ENCODE data around the gene USP12. TPM values are rescaled to one million over a fixed set of nuclear protein-coding genes. Genes with fewer than 3 reads are reported as not detected.

Gene USP12
- total and polyA plus RNA-seq, 2 experiments from 2014 or later = 18.4 to 39.3 TPM

DNA sequence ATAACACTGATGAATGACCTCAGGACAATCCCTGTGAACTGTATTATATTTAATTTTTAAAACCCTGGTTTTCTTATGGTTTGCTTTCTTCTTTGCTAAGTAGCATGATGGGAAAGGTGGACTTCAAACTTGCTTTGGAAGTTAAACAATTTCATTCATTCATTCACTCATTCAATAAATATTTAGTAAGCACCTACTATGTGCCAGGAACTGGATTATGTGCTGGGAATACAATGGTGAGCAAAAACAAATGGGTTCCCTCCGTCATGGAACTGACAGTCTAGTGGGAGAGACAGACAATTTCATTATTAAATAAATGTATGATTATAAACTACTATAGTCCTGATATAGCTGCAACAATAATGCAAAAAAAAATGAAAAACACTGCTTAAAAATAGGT lies 70.3 kb downstream of the USP12 start (continued):
- TF ChIP-seq, protein P1, sequence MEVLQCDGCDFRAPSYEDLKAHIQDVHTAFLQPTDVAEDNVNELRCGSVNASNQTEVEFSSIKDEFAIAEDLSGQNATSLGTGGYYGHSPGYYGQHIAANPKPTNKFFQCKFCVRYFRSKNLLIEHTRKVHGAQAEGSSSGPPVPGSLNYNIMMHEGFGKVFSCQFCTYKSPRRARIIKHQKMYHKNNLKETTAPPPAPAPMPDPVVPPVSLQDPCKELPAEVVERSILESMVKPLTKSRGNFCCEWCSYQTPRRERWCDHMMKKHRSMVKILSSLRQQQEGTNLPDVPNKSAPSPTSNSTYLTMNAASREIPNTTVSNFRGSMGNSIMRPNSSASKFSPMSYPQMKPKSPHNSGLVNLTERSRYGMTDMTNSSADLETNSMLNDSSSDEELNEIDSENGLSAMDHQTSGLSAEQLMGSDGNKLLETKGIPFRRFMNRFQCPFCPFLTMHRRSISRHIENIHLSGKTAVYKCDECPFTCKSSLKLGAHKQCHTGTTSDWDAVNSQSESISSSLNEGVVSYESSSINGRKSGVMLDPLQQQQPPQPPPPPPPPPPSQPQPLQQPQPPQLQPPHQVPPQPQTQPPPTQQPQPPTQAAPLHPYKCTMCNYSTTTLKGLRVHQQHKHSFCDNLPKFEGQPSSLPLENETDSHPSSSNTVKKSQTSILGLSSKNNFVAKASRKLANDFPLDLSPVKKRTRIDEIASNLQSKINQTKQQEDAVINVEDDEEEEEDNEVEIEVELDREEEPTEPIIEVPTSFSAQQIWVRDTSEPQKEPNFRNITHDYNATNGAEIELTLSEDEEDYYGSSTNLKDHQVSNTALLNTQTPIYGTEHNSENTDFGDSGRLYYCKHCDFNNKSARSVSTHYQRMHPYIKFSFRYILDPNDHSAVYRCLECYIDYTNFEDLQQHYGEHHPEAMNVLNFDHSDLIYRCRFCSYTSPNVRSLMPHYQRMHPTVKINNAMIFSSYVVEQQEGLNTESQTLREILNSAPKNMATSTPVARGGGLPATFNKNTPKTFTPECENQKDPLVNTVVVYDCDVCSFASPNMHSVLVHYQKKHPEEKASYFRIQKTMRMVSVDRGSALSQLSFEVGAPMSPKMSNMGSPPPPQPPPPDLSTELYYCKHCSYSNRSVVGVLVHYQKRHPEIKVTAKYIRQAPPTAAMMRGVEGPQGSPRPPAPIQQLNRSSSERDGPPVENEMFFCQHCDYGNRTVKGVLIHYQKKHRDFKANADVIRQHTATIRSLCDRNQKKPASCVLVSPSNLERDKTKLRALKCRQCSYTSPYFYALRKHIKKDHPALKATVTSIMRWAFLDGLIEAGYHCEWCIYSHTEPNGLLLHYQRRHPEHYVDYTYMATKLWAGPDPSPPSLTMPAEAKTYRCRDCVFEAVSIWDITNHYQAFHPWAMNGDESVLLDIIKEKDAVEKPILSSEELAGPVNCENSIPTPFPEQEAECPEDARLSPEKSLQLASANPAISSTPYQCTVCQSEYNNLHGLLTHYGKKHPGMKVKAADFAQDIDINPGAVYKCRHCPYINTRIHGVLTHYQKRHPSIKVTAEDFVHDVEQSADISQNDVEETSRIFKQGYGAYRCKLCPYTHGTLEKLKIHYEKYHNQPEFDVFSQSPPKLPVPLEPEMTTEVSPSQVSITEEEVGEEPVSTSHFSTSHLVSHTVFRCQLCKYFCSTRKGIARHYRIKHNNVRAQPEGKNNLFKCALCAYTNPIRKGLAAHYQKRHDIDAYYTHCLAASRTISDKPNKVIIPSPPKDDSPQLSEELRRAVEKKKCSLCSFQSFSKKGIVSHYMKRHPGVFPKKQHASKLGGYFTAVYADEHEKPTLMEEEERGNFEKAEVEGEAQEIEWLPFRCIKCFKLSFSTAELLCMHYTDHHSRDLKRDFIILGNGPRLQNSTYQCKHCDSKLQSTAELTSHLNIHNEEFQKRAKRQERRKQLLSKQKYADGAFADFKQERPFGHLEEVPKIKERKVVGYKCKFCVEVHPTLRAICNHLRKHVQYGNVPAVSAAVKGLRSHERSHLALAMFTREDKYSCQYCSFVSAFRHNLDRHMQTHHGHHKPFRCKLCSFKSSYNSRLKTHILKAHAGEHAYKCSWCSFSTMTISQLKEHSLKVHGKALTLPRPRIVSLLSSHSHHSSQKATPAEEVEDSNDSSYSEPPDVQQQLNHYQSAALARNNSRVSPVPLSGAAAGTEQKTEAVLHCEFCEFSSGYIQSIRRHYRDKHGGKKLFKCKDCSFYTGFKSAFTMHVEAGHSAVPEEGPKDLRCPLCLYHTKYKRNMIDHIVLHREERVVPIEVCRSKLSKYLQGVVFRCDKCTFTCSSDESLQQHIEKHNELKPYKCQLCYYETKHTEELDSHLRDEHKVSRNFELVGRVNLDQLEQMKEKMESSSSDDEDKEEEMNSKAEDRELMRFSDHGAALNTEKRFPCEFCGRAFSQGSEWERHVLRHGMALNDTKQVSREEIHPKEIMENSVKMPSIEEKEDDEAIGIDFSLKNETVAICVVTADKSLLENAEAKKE (CRISPR knock-in tag; IDR thresholded peaks at IDR 0.05) = no peak
- TF ChIP-seq REST (IDR thresholded peaks at IDR 0.05; ENCODE audit: unreplicated experiment) (no peak), EZH2 (IDR thresholded peaks at IDR 0.05; ENCODE audit: low read depth, unreplicated experiment) (no peak), STAT1 (IDR thresholded peaks at IDR 0.05; ENCODE audit: unreplicated experiment) (no peak), CREB1 (CRISPR knock-in tag; IDR thresholded peaks at IDR 0.05; ENCODE audit: low read depth) (no peak), JUNB (IDR thresholded peaks at IDR 0.05; ENCODE audit: unreplicated experiment) (no peak), CTCF (conservative IDR thresholded peaks at IDR 0.05; ENCODE audit: low read depth in 2 of 2) (no peak), NANOG (IDR thresholded peaks at IDR 0.05; ENCODE audit: borderline replicate concordance) (no peak), POLR2AphosphoS5 (IDR thresholded peaks at IDR 0.05; ENCODE audit: low read depth) (no peak)

Data from GM23338 (cell line).